GM23338 (cell line): Measurements from ENCODE around the gene TFEB. TPM values are rescaled to one million over a fixed set of nuclear protein-coding genes. Genes with fewer than 3 reads are reported as not detected.

ENCODE experiments used
- ATAC-seq: fragments of 200-7000 bp; cut with Tn5 transposase; 3 replicates; pipeline ENCODE4 v1.9.1; 2020
- DNase-seq: peaks from one replicate; pipeline ENCODE4 v3.0.0-alpha.2; 2015; ENCODE audit warnings: low spot score
- H2AFZ ChIP-seq: fragments of 200-600 bp; sonication (generic); 2 replicates; pipeline ENCODE4 v1.8.0; 2016; ENCODE audit warnings: antibody characterized with exemption, mild to moderate bottlenecking, moderate library complexity
- H3F3A ChIP-seq: fragments of 200-600 bp; sonication (generic); replicated peaks from 2 replicates; pipeline ENCODE4 v1.8.0; 2017; ENCODE audit warnings: antibody characterized with exemption, mixed run types, low read depth
- H3K27ac ChIP-seq: fragments of 200-600 bp; sonication (generic); 2 replicates; pipeline ENCODE4 v1.6.1; 2016; ENCODE audit warnings: low read depth
- H3K27me3 ChIP-seq: fragments of 200-600 bp; sonication (generic); 2 replicates; pipeline ENCODE4 v1.8.0; 2016; ENCODE audit warnings: mild to moderate bottlenecking, mixed run types, moderate library complexity; ENCODE audit not compliant: insufficient read depth
- H3K36me3 ChIP-seq: fragments of 200-600 bp; sonication (generic); 2 replicates; pipeline ENCODE4 v1.8.0; 2016; ENCODE audit warnings: mild to moderate bottlenecking; ENCODE audit not compliant: insufficient read depth
- H3K4me1 ChIP-seq: fragments of 200-600 bp; sonication (generic); 2 replicates; pipeline ENCODE4 v1.8.0; 2016; ENCODE audit warnings: mild to moderate bottlenecking, moderate library complexity; ENCODE audit not compliant: insufficient read depth
- H3K4me2 ChIP-seq: fragments of 200-600 bp; sonication (generic); 2 replicates; pipeline ENCODE4 v1.7.1; 2017; ENCODE audit warnings: mixed run types
- H3K4me3 ChIP-seq: fragments of 200-600 bp; sonication (generic); 2 replicates; pipeline ENCODE4 v1.6.1; 2016; ENCODE audit warnings: mixed run types
- H3K79me2 ChIP-seq: fragments of 200-600 bp; sonication (generic); replicated peaks from 2 replicates; pipeline ENCODE4 v1.8.0; 2017; ENCODE audit warnings: mild to moderate bottlenecking; ENCODE audit not compliant: insufficient read depth
- H3K9me2 ChIP-seq: fragments of 200-600 bp; sonication (generic); 2 replicates; pipeline ENCODE4 v1.8.0; 2017; ENCODE audit not compliant: insufficient read depth
- H4K20me1 ChIP-seq: fragments of 200-600 bp; sonication (generic); replicated peaks from 2 replicates; pipeline ENCODE4 v1.8.0; 2017; ENCODE audit warnings: mild to moderate bottlenecking; ENCODE audit not compliant: insufficient read depth
- H3K27ac Mint-ChIP-seq: 2 replicates; pipeline ENCODE4 v1.8.0; 2020; ENCODE audit warnings: inconsistent platforms, mild to moderate bottlenecking, moderate library complexity, mixed read lengths
- H3K27me3 Mint-ChIP-seq: 3 replicates; pipeline ENCODE4 v1.8.0; 2022; ENCODE audit warnings: low read depth, mild to moderate bottlenecking, moderate library complexity, mixed read lengths, inconsistent platforms; ENCODE audit not compliant: insufficient read depth, poor library complexity
- H3K36me3 Mint-ChIP-seq: 3 replicates; pipeline ENCODE4 v1.8.0; 2021; ENCODE audit warnings: low read depth, mild to moderate bottlenecking, inconsistent platforms, moderate library complexity, mixed read lengths
- H3K4me1 Mint-ChIP-seq: 3 replicates; pipeline ENCODE4 v1.8.0; 2020; ENCODE audit warnings: mild to moderate bottlenecking, inconsistent platforms, mixed read lengths
- H3K4me3 Mint-ChIP-seq: 3 replicates; pipeline ENCODE4 v1.8.0; 2021; ENCODE audit warnings: moderate library complexity, mild to moderate bottlenecking, inconsistent platforms, mixed read lengths
- H3K9me3 Mint-ChIP-seq: 3 replicates; pipeline ENCODE4 v1.8.0; 2020; ENCODE audit warnings: moderate library complexity, mild to moderate bottlenecking, inconsistent platforms, mixed read lengths
- CREB1 ChIP-seq: fragments of 250-450 bp; sonication (Bioruptor Pico); IDR thresholded peaks from 2 replicates; pipeline ENCODE4 v1.5.0; 2020; ENCODE audit warnings: low read depth, mild to moderate bottlenecking, moderate library complexity
- CTCF ChIP-seq, 2 experiments: fragments of 200-600 bp in 1 of 2; sonication (generic) in 1 of 2; conservative IDR thresholded peaks; 2 replicates each; pipeline versions ENCODE4 v1.5.1 to v1.6.1; 2016 to 2017; ENCODE audit warnings: antibody characterized with exemption in 2 of 2, low read depth in 2 of 2, mild to moderate bottlenecking in 2 of 2, moderate library complexity in 1 of 2
- ETS1 ChIP-seq: IDR thresholded peaks from 2 replicates; pipeline ENCODE4 v1.6.1; 2016; ENCODE audit warnings: antibody characterized with exemption
- EZH2 ChIP-seq: fragments of 200-600 bp; sonication (generic); IDR thresholded peaks from one replicate; pipeline ENCODE4 v1.8.0; 2017; ENCODE audit warnings: antibody characterized with exemption, mild to moderate bottlenecking, low read depth; ENCODE audit not compliant: unreplicated experiment
- EZH2phosphoT487 ChIP-seq: fragments of 200-600 bp; sonication (generic); IDR thresholded peaks from one replicate; pipeline ENCODE4 v1.8.1; 2018; ENCODE audit warnings: antibody characterized with exemption; ENCODE audit not compliant: unreplicated experiment
- JUNB ChIP-seq: IDR thresholded peaks from one replicate; pipeline ENCODE4 v1.6.1; 2016; ENCODE audit warnings: antibody characterized with exemption; ENCODE audit not compliant: unreplicated experiment
- NANOG ChIP-seq: IDR thresholded peaks from 2 replicates; pipeline ENCODE4 v1.6.1; 2016; ENCODE audit warnings: antibody characterized with exemption, borderline replicate concordance
- POLR2AphosphoS5 ChIP-seq: IDR thresholded peaks from 2 replicates; pipeline ENCODE4 v1.6.1; 2016; ENCODE audit warnings: antibody characterized with exemption, low read depth
- STAT1 ChIP-seq: IDR thresholded peaks from one replicate; pipeline ENCODE4 v1.6.1; 2016; ENCODE audit warnings: antibody characterized with exemption; ENCODE audit not compliant: unreplicated experiment
- ZNF114 ChIP-seq: fragments of 250-450 bp; sonication (Bioruptor Pico); IDR thresholded peaks from 2 replicates; pipeline ENCODE4 v1.5.0; 2020; ENCODE audit warnings: mild to moderate bottlenecking, moderate library complexity
- ZNF331 ChIP-seq: fragments of 250-450 bp; sonication (Bioruptor Pico); IDR thresholded peaks from 2 replicates; pipeline ENCODE4 v1.5.0; 2020; ENCODE audit warnings: low read depth, mild to moderate bottlenecking, moderate library complexity
- polyA plus RNA-seq: library from polyadenylated mRNA; unstranded; fragments of >200 nt; fragmentation: Nextera tagmentation; extraction: Ambion mirVana; gene quantifications from 2 replicates; pipeline ENCODE4 v1.2.1, GENCODE V29; 2016
- total RNA-seq: library from RNA; depleted of rRNA; stranded (reverse); fragments of >200 nt; shearing (Covaris generic); gene quantifications from 2 replicates; pipeline ENCODE4 v1.2.3, GENCODE V29; 2014
- TF ChIP-seq, protein P1 (sequence below): IDR thresholded peaks from one replicate; pipeline ENCODE4 v1.6.1; 2018; ENCODE audit warnings: antibody characterized with exemption; ENCODE audit not compliant: unreplicated experiment

TFEB gene
- total and polyA plus RNA-seq, 2 experiments from 2014 or later, result 1.3 to 4.3 TPM

GRCh38 chr6:41722969-41723529 is 12.4 kb downstream of the TFEB start:
- peak overlapping the region; percentile 95; the same call in 1 of the 2 replicates for H2AFZ ChIP-seq

More at GRCh38 chr6:41722969-41723529, 12.4 kb downstream of the TFEB start:
- Histone ChIP-seq H3K79me2 (no peaks in the 10 kb centered on the region), H3K27me3 (no peaks in the 10 kb centered on the region), H3K4me3 (no peak overlapping the region), H3K27ac (no peak overlapping the region), H3K4me1 (peaks cover 8% of the 10 kb centered on the region), H4K20me1 (no peaks in the 10 kb centered on the region), H3F3A (no peaks in the 10 kb centered on the region), H3K4me2 (no peak overlapping the region; the same call in 1 of the 2 replicates), H3K36me3 (no peaks in the 10 kb centered on the region), H3K9me2 (no peaks in the 10 kb centered on the region)
- Mint-ChIP-seq H3K9me3 (no peaks in the 10 kb centered on the region), H3K27ac (no peak overlapping the region), H3K4me3 (no peak overlapping the region), H3K36me3 (no peaks in the 10 kb centered on the region), H3K27me3 (peaks cover 3% of the 10 kb centered on the region), H3K4me1 (peaks cover 18% of the 10 kb centered on the region)
- DNase-seq, result no peak
- TF ChIP-seq, protein P1, sequence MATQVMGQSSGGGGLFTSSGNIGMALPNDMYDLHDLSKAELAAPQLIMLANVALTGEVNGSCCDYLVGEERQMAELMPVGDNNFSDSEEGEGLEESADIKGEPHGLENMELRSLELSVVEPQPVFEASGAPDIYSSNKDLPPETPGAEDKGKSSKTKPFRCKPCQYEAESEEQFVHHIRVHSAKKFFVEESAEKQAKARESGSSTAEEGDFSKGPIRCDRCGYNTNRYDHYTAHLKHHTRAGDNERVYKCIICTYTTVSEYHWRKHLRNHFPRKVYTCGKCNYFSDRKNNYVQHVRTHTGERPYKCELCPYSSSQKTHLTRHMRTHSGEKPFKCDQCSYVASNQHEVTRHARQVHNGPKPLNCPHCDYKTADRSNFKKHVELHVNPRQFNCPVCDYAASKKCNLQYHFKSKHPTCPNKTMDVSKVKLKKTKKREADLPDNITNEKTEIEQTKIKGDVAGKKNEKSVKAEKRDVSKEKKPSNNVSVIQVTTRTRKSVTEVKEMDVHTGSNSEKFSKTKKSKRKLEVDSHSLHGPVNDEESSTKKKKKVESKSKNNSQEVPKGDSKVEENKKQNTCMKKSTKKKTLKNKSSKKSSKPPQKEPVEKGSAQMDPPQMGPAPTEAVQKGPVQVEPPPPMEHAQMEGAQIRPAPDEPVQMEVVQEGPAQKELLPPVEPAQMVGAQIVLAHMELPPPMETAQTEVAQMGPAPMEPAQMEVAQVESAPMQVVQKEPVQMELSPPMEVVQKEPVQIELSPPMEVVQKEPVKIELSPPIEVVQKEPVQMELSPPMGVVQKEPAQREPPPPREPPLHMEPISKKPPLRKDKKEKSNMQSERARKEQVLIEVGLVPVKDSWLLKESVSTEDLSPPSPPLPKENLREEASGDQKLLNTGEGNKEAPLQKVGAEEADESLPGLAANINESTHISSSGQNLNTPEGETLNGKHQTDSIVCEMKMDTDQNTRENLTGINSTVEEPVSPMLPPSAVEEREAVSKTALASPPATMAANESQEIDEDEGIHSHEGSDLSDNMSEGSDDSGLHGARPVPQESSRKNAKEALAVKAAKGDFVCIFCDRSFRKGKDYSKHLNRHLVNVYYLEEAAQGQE, result no peak
- TF ChIP-seq CREB1 (no peak), ETS1 (no peak), EZH2phosphoT487 (no peak), ZNF114 (CRISPR knock-in tag) (no peak), JUNB (no peak), POLR2AphosphoS5 (no peak), CTCF (conservative IDR thresholded peaks at IDR 0.05; ENCODE audit: low read depth in 2 of 2) (no peak), STAT1 (no peak), EZH2 (no peak), ZNF331 (CRISPR knock-in tag) (no peak), NANOG (no peak)
- ATAC-seq, result no peak
